ENCODE data around the gene CNPY3. TPM values are rescaled to one million over a fixed set of nuclear protein-coding genes. Genes with fewer than 3 reads are reported as not detected.
A peak's percentile ranks its signal among the peaks of the same experiment; 100 is the strongest.

The CNPY3 gene
- total RNA-seq, 1 experiment from 2014 or later, result 56.0 TPM

- peaks cover 0 to 27% (median 9%) of the 10 kb centered on the region in 3 experiments; a peak in 4 of 7 replicates for H3K36me3 Mint-ChIP-seq (ENCODE audit: insufficient read depth in 1 of 3, low read depth in 3 of 3)
- Histone ChIP-seq H3K79me1 (ENCODE audit: insufficient read depth, low read depth, low read length, poor library complexity, severe bottlenecking) (no peaks in the 10 kb centered on the region), H2BK20ac (ENCODE audit: low read depth, low read length, poor library complexity, severe bottlenecking) (no peak overlapping the region), H3K9ac (ENCODE audit: extremely low read depth, insufficient read length, low read length) (no peak overlapping the region), H3K18ac (ENCODE audit: insufficient read length, low read depth, low read length) (no peak overlapping the region), H3K56ac (ENCODE audit: insufficient read length, low read depth, low read length) (no peak overlapping the region), H2AFZ (ENCODE audit: low read length) (no peak overlapping the region), H4K20me1 (ENCODE audit: control insufficient read depth, insufficient read depth, insufficient read length) (no peaks in the 10 kb centered on the region), H3K4me1 (ENCODE audit: insufficient read depth, low read length) (no peaks in the 10 kb centered on the region), H2BK5ac (ENCODE audit: insufficient read length, low read length) (no peak overlapping the region), H3K9me3 (ENCODE audit: control insufficient read depth, low read depth, low read length) (no peaks in the 10 kb centered on the region), H3K14ac (ENCODE audit: insufficient read depth, low read length) (no peak overlapping the region), H4K8ac (replicated peaks; ENCODE audit: insufficient read length, low read depth, low read length) (no peak overlapping the region), H4K5ac (ENCODE audit: insufficient read length, low read depth, low read length) (no peak overlapping the region), H3T11ph (ENCODE audit: low read length) (no peak overlapping the region), H2BK12ac (ENCODE audit: insufficient read length, low read depth, low read length) (no peak overlapping the region), H2BK15ac (ENCODE audit: low read depth, low read length) (no peak overlapping the region), H3K4ac (ENCODE audit: low read depth, low read length) (no peak overlapping the region), H3K27me3 (ENCODE audit: insufficient read depth, low read length) (peaks cover 6% of the 10 kb centered on the region; the same call in 1 of the 2 replicates), H3K4me2 (ENCODE audit: insufficient read depth, insufficient read length, low read length) (no peak overlapping the region), H3K23ac (ENCODE audit: insufficient read length, low read depth, low read length) (no peak overlapping the region), H3K79me2 (ENCODE audit: insufficient read depth, low read length) (no peaks in the 10 kb centered on the region), H4K91ac (ENCODE audit: insufficient read length, low read depth, low read length) (no peak overlapping the region), H3K27ac (ENCODE audit: insufficient read length, low read depth, low read length) (no peak overlapping the region), H2AK5ac (ENCODE audit: insufficient read length, low read length) (no peak overlapping the region), H2BK120ac (ENCODE audit: low read depth, low read length, poor library complexity, severe bottlenecking) (no peak overlapping the region), H3K23me2 (ENCODE audit: insufficient read length, low read depth, low read length, poor library complexity, severe bottlenecking) (peaks cover 10% of the 10 kb centered on the region)
- H3K27ac Mint-ChIP-seq, result no peak overlapping the region
- H3K9me3 Mint-ChIP-seq, result 0 out of 5 replicates have a peak, but pooled peaks cover 0 to 2% of the 10 kb centered on the region in 2 experiments
- H3K4me1 Mint-ChIP-seq, result peaks cover 15 to 16% of the 10 kb centered on the region in 2 experiments
- H3K4me3 Mint-ChIP-seq, result peak overlapping the region in 1 of 2 experiments; percentile 62; a peak in 1 of 5 replicates
- no peak for DNase-seq
- peaks cover 36% of the 10 kb centered on the region for H3K27me3 Mint-ChIP-seq (ENCODE audit: low read depth)
- no peak for TF ChIP-seq CTCF (conservative IDR thresholded peaks at IDR 0.05)
- WGBS (ENCODE audit: extremely low coverage, insufficient read length, low lambda C conversion rate), result no CpG with 5 or more reads among the region's 12 CpGs
Measured at GRCh38 chr6:42962096-42962495, 32.8 kb downstream of the CNPY3 start.

Measured in H9 (cell line).